ENCODE measurements around the gene MAPRE2.
A peak's percentile ranks its signal among the peaks of the same experiment; 100 is the strongest.

Gene MAPRE2

DNA sequence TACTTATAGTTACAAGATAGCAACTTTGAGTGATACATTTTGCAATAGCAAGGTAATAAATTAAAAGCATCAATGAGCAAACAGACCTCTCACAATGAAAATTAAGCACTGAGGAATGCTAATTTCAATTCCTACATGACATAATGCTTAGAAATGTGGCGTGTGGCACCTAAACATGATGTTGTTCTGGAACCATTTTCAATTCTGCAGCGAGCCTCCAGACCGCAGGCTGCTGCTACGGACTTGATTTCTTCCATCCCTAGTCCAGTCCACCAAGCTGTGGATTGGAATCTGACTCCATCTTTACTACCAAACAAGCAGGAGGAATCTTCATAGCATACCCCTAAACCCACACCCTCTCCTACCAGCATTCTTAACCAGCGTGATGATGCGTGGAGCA is 140.9 kb downstream of the MAPRE2 start:
- no peak overlapping the region for H2AFZ ChIP-seq (ENCODE audit: insufficient read depth, low read length, poor library complexity)

DNA sequence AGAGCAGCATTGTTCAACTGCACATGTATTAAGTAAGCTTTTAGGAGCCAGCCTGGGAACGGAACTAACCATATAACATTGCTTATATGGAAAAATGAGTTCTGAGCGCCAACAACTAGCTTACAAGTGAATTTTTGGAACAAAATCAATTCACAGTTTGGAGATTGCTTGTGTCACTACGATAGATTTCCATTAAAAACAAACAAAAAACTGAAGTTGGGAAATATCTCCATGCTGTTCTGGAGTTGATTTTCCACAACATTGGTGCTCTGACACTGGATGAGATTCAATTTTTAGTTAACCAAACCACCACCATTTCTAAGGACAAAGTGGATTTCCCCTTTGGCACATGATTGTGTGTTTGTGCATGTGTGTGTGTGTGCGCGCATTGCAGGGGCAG is 142.7 kb downstream of the MAPRE2 start:
- no peak overlapping the region for H2BK120ac ChIP-seq (ENCODE audit: insufficient read depth, low read length, poor library complexity)
- no peak overlapping the region for H3K4me2 ChIP-seq (ENCODE audit: low read length)
- H3K4me3 ChIP-seq (ENCODE audit: low read depth, low read length), result no peak overlapping the region
- no peaks in the 10 kb centered on the region for H3K79me1 ChIP-seq (ENCODE audit: low read length)
- no peak overlapping the region for H4K12ac ChIP-seq (ENCODE audit: low read depth, low read length)
- H3K27me3 ChIP-seq (ENCODE audit: insufficient read depth, low read length), result no peaks in the 10 kb centered on the region
- H3K9ac ChIP-seq (ENCODE audit: low read length), result no peak overlapping the region
- no peak overlapping the region for H4K91ac ChIP-seq (ENCODE audit: low read depth, low read length)
- no peak overlapping the region for H3K4ac ChIP-seq (ENCODE audit: low read depth, low read length)
- no peak overlapping the region for H3K18ac ChIP-seq (ENCODE audit: low read length)
- no peak overlapping the region for H2BK5ac ChIP-seq (ENCODE audit: low read depth, low read length, poor library complexity)
- no peaks in the 10 kb centered on the region for H3K36me3 ChIP-seq (ENCODE audit: control insufficient read depth in 1 of 2, insufficient read depth in 2 of 2, low read length in 2 of 2)
- H2AFZ ChIP-seq (ENCODE audit: insufficient read depth, low read length, poor library complexity), result no peak overlapping the region
- no peak overlapping the region for H4K8ac ChIP-seq (ENCODE audit: low read depth, low read length)
- H3K9me3 ChIP-seq (ENCODE audit: insufficient read depth, low read depth, low read length), result no peaks in the 10 kb centered on the region
- H2AK5ac ChIP-seq (ENCODE audit: low read length), result no peak overlapping the region
- no CpG with 5 or more reads among the region's 5 CpGs for WGBS (ENCODE audit: extremely low coverage, insufficient coverage, insufficient read length)
- H3K23ac ChIP-seq (ENCODE audit: low read length), result no peak overlapping the region
- H3K14ac ChIP-seq (ENCODE audit: low read length), result no peak overlapping the region
- H3K4me1 ChIP-seq (ENCODE audit: control insufficient read depth in 1 of 2, insufficient read depth in 2 of 2, low read length in 2 of 2), result no peaks in the 10 kb centered on the region
- no peak overlapping the region for H2BK12ac ChIP-seq (ENCODE audit: low read length)
- H3K79me2 ChIP-seq (ENCODE audit: control insufficient read depth, insufficient read depth, low read length, poor library complexity), result no peaks in the 10 kb centered on the region
- no peak for DNase-seq
- no peak overlapping the region for H3K27ac ChIP-seq (ENCODE audit: low read depth, low read length)

More for the DNA sequence above, 140.9 kb downstream of the MAPRE2 start:
- no peak overlapping the region for H3K18ac ChIP-seq (ENCODE audit: low read length)
- H2AK5ac ChIP-seq (ENCODE audit: low read length), result no peak overlapping the region
- DNase-seq, result peak in 1 of 2 donors; percentile 12
- H3K27ac ChIP-seq (ENCODE audit: low read depth, low read length), result no peak overlapping the region
- H3K79me2 ChIP-seq (ENCODE audit: control insufficient read depth, insufficient read depth, low read length, poor library complexity), result no peaks in the 10 kb centered on the region
- H3K79me1 ChIP-seq (ENCODE audit: low read length), result no peaks in the 10 kb centered on the region
- H3K4me2 ChIP-seq (ENCODE audit: low read length), result no peak overlapping the region
- no peak overlapping the region for H3K23ac ChIP-seq (ENCODE audit: low read length)
- no CpG with 5 or more reads among the region's 6 CpGs for WGBS (ENCODE audit: extremely low coverage, insufficient coverage, insufficient read length)
- H3K14ac ChIP-seq (ENCODE audit: low read length), result no peak overlapping the region
- no peak overlapping the region for H2BK5ac ChIP-seq (ENCODE audit: low read depth, low read length, poor library complexity)
- H4K12ac ChIP-seq (ENCODE audit: low read depth, low read length), result no peak overlapping the region
- no peak overlapping the region for H2BK12ac ChIP-seq (ENCODE audit: low read length)
- no peaks in the 10 kb centered on the region for H3K9me3 ChIP-seq (ENCODE audit: insufficient read depth, low read depth, low read length)
- no peak overlapping the region for H3K9ac ChIP-seq (ENCODE audit: low read length)
- H3K27me3 ChIP-seq (ENCODE audit: insufficient read depth, low read length), result no peaks in the 10 kb centered on the region
- peak overlapping the region; percentile 36 for H3K4me3 ChIP-seq (ENCODE audit: low read depth, low read length)
- no peak overlapping the region for H4K8ac ChIP-seq (ENCODE audit: low read depth, low read length)
- H3K36me3 ChIP-seq (ENCODE audit: control insufficient read depth in 1 of 2, insufficient read depth in 2 of 2, low read length in 2 of 2), result no peaks in the 10 kb centered on the region
- H4K91ac ChIP-seq (ENCODE audit: low read depth, low read length), result no peak overlapping the region
- no peak overlapping the region for H3K4ac ChIP-seq (ENCODE audit: low read depth, low read length)
- no peaks in the 10 kb centered on the region for H3K4me1 ChIP-seq (ENCODE audit: control insufficient read depth in 1 of 2, insufficient read depth in 2 of 2, low read length in 2 of 2)
- no peak overlapping the region for H2BK120ac ChIP-seq (ENCODE audit: insufficient read depth, low read length, poor library complexity)

DNA sequence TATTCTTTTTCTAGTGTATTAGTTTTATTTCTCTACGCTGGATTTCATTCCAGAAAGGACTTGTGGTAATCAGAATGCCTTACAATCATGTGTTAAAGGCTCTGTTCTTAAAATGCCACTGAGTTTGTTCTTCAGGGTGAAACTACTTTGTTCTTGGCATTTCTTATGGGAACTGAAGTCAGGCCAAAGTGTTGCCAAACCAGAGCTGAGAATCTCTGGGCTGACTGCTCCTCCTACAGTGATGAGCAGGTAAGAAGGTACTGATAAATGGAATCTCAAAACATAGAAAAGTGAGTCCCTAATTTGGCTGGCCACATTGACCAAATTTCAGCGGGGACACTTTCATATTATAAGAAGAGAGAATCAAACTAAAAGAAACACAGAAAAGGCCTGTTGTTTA is 144.6 kb downstream of the MAPRE2 start:
- Histone ChIP-seq H3K4me2 (ENCODE audit: low read length) (no peak overlapping the region), H2BK12ac (ENCODE audit: low read length) (no peak overlapping the region), H3K79me1 (ENCODE audit: low read length) (no peaks in the 10 kb centered on the region), H3K27me3 (ENCODE audit: insufficient read depth, low read length) (no peaks in the 10 kb centered on the region), H3K27ac (ENCODE audit: low read depth, low read length) (no peak overlapping the region), H4K91ac (ENCODE audit: low read depth, low read length) (no peak overlapping the region), H2AK5ac (ENCODE audit: low read length) (no peak overlapping the region), H3K14ac (ENCODE audit: low read length) (no peak overlapping the region), H3K4me1 (ENCODE audit: control insufficient read depth in 1 of 2, insufficient read depth in 2 of 2, low read length in 2 of 2) (no peaks in the 10 kb centered on the region), H3K9me3 (ENCODE audit: insufficient read depth, low read depth, low read length) (no peaks in the 10 kb centered on the region), H2AFZ (ENCODE audit: insufficient read depth, low read length, poor library complexity) (no peak overlapping the region), H3K4me3 (ENCODE audit: low read depth, low read length) (no peak overlapping the region), H3K36me3 (ENCODE audit: control insufficient read depth in 1 of 2, insufficient read depth in 2 of 2, low read length in 2 of 2) (no peaks in the 10 kb centered on the region), H4K12ac (ENCODE audit: low read depth, low read length) (no peak overlapping the region), H2BK120ac (ENCODE audit: insufficient read depth, low read length, poor library complexity) (no peak overlapping the region), H3K4ac (ENCODE audit: low read depth, low read length) (no peak overlapping the region), H3K79me2 (ENCODE audit: control insufficient read depth, insufficient read depth, low read length, poor library complexity) (no peaks in the 10 kb centered on the region), H4K8ac (ENCODE audit: low read depth, low read length) (no peak overlapping the region), H2BK5ac (ENCODE audit: low read depth, low read length, poor library complexity) (no peak overlapping the region), H3K18ac (ENCODE audit: low read length) (no peak overlapping the region), H3K23ac (ENCODE audit: low read length) (no peak overlapping the region), H3K9ac (ENCODE audit: low read length) (no peak overlapping the region)
- DNase-seq, result no peak
- no CpG with 5 or more reads among the region's 2 CpGs for WGBS (ENCODE audit: extremely low coverage, insufficient coverage, insufficient read length)

DNA sequence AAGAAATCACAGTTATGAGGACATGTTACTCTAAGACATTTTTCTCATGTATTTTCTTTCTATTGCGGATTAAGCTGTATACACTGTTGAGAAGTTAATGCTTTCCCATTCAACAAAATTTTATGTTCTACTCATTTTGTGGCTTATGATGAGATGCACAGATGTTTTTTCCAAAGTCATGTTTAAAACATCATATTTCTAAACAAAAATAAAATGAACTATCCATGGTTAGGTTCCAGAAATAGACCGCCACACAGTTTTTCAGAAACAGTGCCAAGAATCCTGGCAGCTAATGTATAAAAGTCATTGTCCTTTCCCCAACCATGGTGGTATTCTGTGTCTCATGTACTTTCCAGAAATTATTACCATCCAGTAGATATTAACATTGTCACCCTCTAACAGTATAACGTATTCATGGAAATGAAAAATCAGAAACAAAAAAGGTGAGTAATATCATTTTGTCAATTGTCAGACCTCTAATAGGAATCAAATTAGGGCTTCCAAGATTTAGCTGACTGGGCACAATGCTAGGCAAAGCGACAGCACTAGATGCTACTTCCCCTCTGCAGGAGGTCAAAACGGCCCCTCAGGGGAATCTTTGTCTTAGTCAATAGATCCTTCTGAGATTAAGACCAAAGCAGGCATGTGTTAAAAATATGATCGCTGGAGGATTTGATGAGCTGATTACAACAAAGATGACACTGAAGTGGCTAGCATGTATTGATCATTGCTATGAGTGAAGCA is 145.2 kb downstream of the MAPRE2 start:
- Histone ChIP-seq H4K91ac (ENCODE audit: low read depth, low read length) (no peak overlapping the region), H4K12ac (ENCODE audit: low read depth, low read length) (no peak overlapping the region), H3K9ac (ENCODE audit: low read length) (no peak overlapping the region), H3K27me3 (ENCODE audit: insufficient read depth, low read length) (no peaks in the 10 kb centered on the region), H3K79me2 (ENCODE audit: control insufficient read depth, insufficient read depth, low read length, poor library complexity) (no peaks in the 10 kb centered on the region), H3K14ac (ENCODE audit: low read length) (no peak overlapping the region), H2BK5ac (ENCODE audit: low read depth, low read length, poor library complexity) (no peak overlapping the region), H3K9me3 (ENCODE audit: insufficient read depth, low read depth, low read length) (no peaks in the 10 kb centered on the region), H4K8ac (ENCODE audit: low read depth, low read length) (no peak overlapping the region), H2AFZ (ENCODE audit: insufficient read depth, low read length, poor library complexity) (no peak overlapping the region), H3K4ac (ENCODE audit: low read depth, low read length) (no peak overlapping the region), H2BK120ac (ENCODE audit: insufficient read depth, low read length, poor library complexity) (no peak overlapping the region), H2BK12ac (ENCODE audit: low read length) (no peak overlapping the region), H3K23ac (ENCODE audit: low read length) (no peak overlapping the region), H3K4me1 (ENCODE audit: control insufficient read depth in 1 of 2, insufficient read depth in 2 of 2, low read length in 2 of 2) (no peaks in the 10 kb centered on the region), H3K27ac (ENCODE audit: low read depth, low read length) (no peak overlapping the region), H3K4me2 (ENCODE audit: low read length) (no peak overlapping the region), H3K79me1 (ENCODE audit: low read length) (no peaks in the 10 kb centered on the region), H3K18ac (ENCODE audit: low read length) (no peak overlapping the region), H2AK5ac (ENCODE audit: low read length) (no peak overlapping the region), H3K36me3 (ENCODE audit: control insufficient read depth in 1 of 2, insufficient read depth in 2 of 2, low read length in 2 of 2) (no peaks in the 10 kb centered on the region), H3K4me3 (ENCODE audit: low read depth, low read length) (no peak overlapping the region)
- no CpG with 5 or more reads among the region's 6 CpGs for WGBS (ENCODE audit: extremely low coverage, insufficient coverage, insufficient read length)
- peak; percentile 1 to 52 for DNase-seq
